Measurements from ENCODE around the gene BLMH.
A peak's percentile ranks its signal among the peaks of the same experiment; 100 is the strongest.

BLMH gene

GRCh38 chr17:30308406-30308805, 16.7 kb upstream of the BLMH start:
- no peak overlapping the region for H2AFZ ChIP-seq (ENCODE audit: insufficient read depth, low read length, poor library complexity)
- no peak overlapping the region for H3K27ac ChIP-seq (ENCODE audit: low read depth, low read length)
- no peak overlapping the region for H2BK12ac ChIP-seq (ENCODE audit: low read length)
- H3K36me3 ChIP-seq (ENCODE audit: control insufficient read depth in 1 of 2, insufficient read depth in 2 of 2, low read length in 2 of 2), result no peaks in the 10 kb centered on the region
- no peak overlapping the region for H2BK120ac ChIP-seq (ENCODE audit: insufficient read depth, low read length, poor library complexity)
- no peak overlapping the region for H3K4ac ChIP-seq (ENCODE audit: low read depth, low read length)
- no peak overlapping the region for H3K4me2 ChIP-seq (ENCODE audit: low read length)
- H4K8ac ChIP-seq (ENCODE audit: low read depth, low read length), result no peak overlapping the region
- WGBS (ENCODE audit: extremely low coverage, insufficient coverage, insufficient read length), result no CpG with 5 or more reads among the region's 2 CpGs
- H3K9me3 ChIP-seq (ENCODE audit: insufficient read depth, low read depth, low read length), result no peaks in the 10 kb centered on the region
- no peaks in the 10 kb centered on the region for H3K27me3 ChIP-seq (ENCODE audit: insufficient read depth, low read length)
- peaks cover 0 to 2% of the 10 kb centered on the region in 2 experiments for H3K4me1 ChIP-seq (ENCODE audit: control insufficient read depth in 1 of 2, insufficient read depth in 2 of 2, low read length in 2 of 2)
- no peak overlapping the region for H4K12ac ChIP-seq (ENCODE audit: low read depth, low read length)
- no peaks in the 10 kb centered on the region for H3K79me1 ChIP-seq (ENCODE audit: low read length)
- H4K91ac ChIP-seq (ENCODE audit: low read depth, low read length), result no peak overlapping the region
- H3K9ac ChIP-seq (ENCODE audit: low read length), result no peak overlapping the region
- H2BK5ac ChIP-seq (ENCODE audit: low read depth, low read length, poor library complexity), result no peak overlapping the region
- H3K4me3 ChIP-seq (ENCODE audit: low read depth, low read length), result no peak overlapping the region
- H2AK5ac ChIP-seq (ENCODE audit: low read length), result no peak overlapping the region
- H3K14ac ChIP-seq (ENCODE audit: low read length), result no peak overlapping the region
- no peak overlapping the region for H3K23ac ChIP-seq (ENCODE audit: low read length)
- H3K79me2 ChIP-seq (ENCODE audit: control insufficient read depth, insufficient read depth, low read length, poor library complexity), result no peaks in the 10 kb centered on the region
- no peak overlapping the region for H3K18ac ChIP-seq (ENCODE audit: low read length)
- no peak for DNase-seq

- Histone ChIP-seq H3K27me3 (ENCODE audit: insufficient read depth, low read length) (no peaks in the 10 kb centered on the region), H3K4me3 (ENCODE audit: low read depth, low read length) (no peak overlapping the region), H2AFZ (ENCODE audit: insufficient read depth, low read length, poor library complexity) (no peak overlapping the region), H2BK12ac (ENCODE audit: low read length) (no peak overlapping the region), H3K36me3 (ENCODE audit: control insufficient read depth in 1 of 2, insufficient read depth in 2 of 2, low read length in 2 of 2) (no peaks in the 10 kb centered on the region), H3K18ac (ENCODE audit: low read length) (no peak overlapping the region), H3K9me3 (ENCODE audit: insufficient read depth, low read depth, low read length) (no peaks in the 10 kb centered on the region), H2AK5ac (ENCODE audit: low read length) (no peak overlapping the region), H3K27ac (ENCODE audit: low read depth, low read length) (no peak overlapping the region), H3K4ac (ENCODE audit: low read depth, low read length) (no peak overlapping the region), H2BK120ac (ENCODE audit: insufficient read depth, low read length, poor library complexity) (no peak overlapping the region), H4K12ac (ENCODE audit: low read depth, low read length) (no peak overlapping the region), H4K8ac (ENCODE audit: low read depth, low read length) (no peak overlapping the region), H3K23ac (ENCODE audit: low read length) (no peak overlapping the region), H3K79me1 (ENCODE audit: low read length) (no peaks in the 10 kb centered on the region), H3K4me1 (ENCODE audit: control insufficient read depth in 1 of 2, insufficient read depth in 2 of 2, low read length in 2 of 2) (peaks cover 0 to 2% of the 10 kb centered on the region in 2 experiments), H3K4me2 (ENCODE audit: low read length) (no peak overlapping the region), H4K91ac (ENCODE audit: low read depth, low read length) (no peak overlapping the region), H3K14ac (ENCODE audit: low read length) (no peak overlapping the region), H3K9ac (ENCODE audit: low read length) (no peak overlapping the region), H3K79me2 (ENCODE audit: control insufficient read depth, insufficient read depth, low read length, poor library complexity) (no peaks in the 10 kb centered on the region), H2BK5ac (ENCODE audit: low read depth, low read length, poor library complexity) (no peak overlapping the region)
- WGBS (ENCODE audit: extremely low coverage, insufficient coverage, insufficient read length), result no CpG with 5 or more reads among the region's 3 CpGs
- no peak for DNase-seq
These were observed 13.0 kb upstream of the BLMH start for GRCh38 chr17:30304778-30305177.

GRCh38 chr17:30302241-30302640, 10.5 kb upstream of the BLMH start:
- Histone ChIP-seq H2AK5ac (ENCODE audit: low read length) (no peak overlapping the region), H3K27ac (ENCODE audit: low read depth, low read length) (no peak overlapping the region), H3K23ac (ENCODE audit: low read length) (no peak overlapping the region), H3K27me3 (ENCODE audit: insufficient read depth, low read length) (no peaks in the 10 kb centered on the region), H2AFZ (ENCODE audit: insufficient read depth, low read length, poor library complexity) (no peak overlapping the region), H2BK12ac (ENCODE audit: low read length) (no peak overlapping the region), H3K4me2 (ENCODE audit: low read length) (no peak overlapping the region), H3K4ac (ENCODE audit: low read depth, low read length) (no peak overlapping the region), H2BK120ac (ENCODE audit: insufficient read depth, low read length, poor library complexity) (no peak overlapping the region), H3K4me1 (ENCODE audit: control insufficient read depth in 1 of 2, insufficient read depth in 2 of 2, low read length in 2 of 2) (no peaks in the 10 kb centered on the region), H3K79me2 (ENCODE audit: control insufficient read depth, insufficient read depth, low read length, poor library complexity) (no peaks in the 10 kb centered on the region), H3K9me3 (ENCODE audit: insufficient read depth, low read depth, low read length) (no peaks in the 10 kb centered on the region), H4K12ac (ENCODE audit: low read depth, low read length) (no peak overlapping the region), H4K8ac (ENCODE audit: low read depth, low read length) (no peak overlapping the region), H3K36me3 (ENCODE audit: control insufficient read depth in 1 of 2, insufficient read depth in 2 of 2, low read length in 2 of 2) (no peaks in the 10 kb centered on the region), H3K14ac (ENCODE audit: low read length) (no peak overlapping the region), H3K79me1 (ENCODE audit: low read length) (no peaks in the 10 kb centered on the region), H3K18ac (ENCODE audit: low read length) (no peak overlapping the region), H4K91ac (ENCODE audit: low read depth, low read length) (no peak overlapping the region), H2BK5ac (ENCODE audit: low read depth, low read length, poor library complexity) (no peak overlapping the region), H3K9ac (ENCODE audit: low read length) (no peak overlapping the region), H3K4me3 (ENCODE audit: low read depth, low read length) (no peak overlapping the region)
- WGBS (ENCODE audit: extremely low coverage, insufficient coverage, insufficient read length), result no CpG with 5 or more reads among the region's 3 CpGs
- DNase-seq, result peak; percentile 42 to 76

GRCh38 chr17:30300818-30301217, 9.1 kb upstream of the BLMH start:
- Histone ChIP-seq H3K4me2 (ENCODE audit: low read length) (no peak overlapping the region), H3K79me2 (ENCODE audit: control insufficient read depth, insufficient read depth, low read length, poor library complexity) (no peaks in the 10 kb centered on the region)

More at GRCh38 chr17:30300818-30301217, 9.1 kb upstream of the BLMH start:
- no peak overlapping the region for H3K23ac ChIP-seq (ENCODE audit: low read length)
- H2BK5ac ChIP-seq (ENCODE audit: low read depth, low read length, poor library complexity), result no peak overlapping the region
- H3K9me3 ChIP-seq (ENCODE audit: insufficient read depth, low read depth, low read length), result no peaks in the 10 kb centered on the region
- no peak overlapping the region for H2BK120ac ChIP-seq (ENCODE audit: insufficient read depth, low read length, poor library complexity)
- no peak overlapping the region for H3K14ac ChIP-seq (ENCODE audit: low read length)
- DNase-seq, result no peak
- no peak overlapping the region for H3K18ac ChIP-seq (ENCODE audit: low read length)
- H3K9ac ChIP-seq (ENCODE audit: low read length), result no peak overlapping the region
- no peaks in the 10 kb centered on the region for H3K79me1 ChIP-seq (ENCODE audit: low read length)
- H3K4me1 ChIP-seq (ENCODE audit: control insufficient read depth in 1 of 2, insufficient read depth in 2 of 2, low read length in 2 of 2), result no peaks in the 10 kb centered on the region
- H4K12ac ChIP-seq (ENCODE audit: low read depth, low read length), result no peak overlapping the region
- no peak overlapping the region for H2AK5ac ChIP-seq (ENCODE audit: low read length)
- H3K4me3 ChIP-seq (ENCODE audit: low read depth, low read length), result no peak overlapping the region
- H3K27ac ChIP-seq (ENCODE audit: low read depth, low read length), result no peak overlapping the region
- no peak overlapping the region for H2BK12ac ChIP-seq (ENCODE audit: low read length)
- no peaks in the 10 kb centered on the region for H3K36me3 ChIP-seq (ENCODE audit: control insufficient read depth in 1 of 2, insufficient read depth in 2 of 2, low read length in 2 of 2)
- no peak overlapping the region for H3K4ac ChIP-seq (ENCODE audit: low read depth, low read length)
- H4K8ac ChIP-seq (ENCODE audit: low read depth, low read length), result no peak overlapping the region
- H2AFZ ChIP-seq (ENCODE audit: insufficient read depth, low read length, poor library complexity), result no peak overlapping the region
- H3K27me3 ChIP-seq (ENCODE audit: insufficient read depth, low read length), result no peaks in the 10 kb centered on the region
- no peak overlapping the region for H4K91ac ChIP-seq (ENCODE audit: low read depth, low read length)
